SK-N-SH treated with all-trans-retinoic acid at 6 μM for 48 hours (cell line): Measurements from ENCODE around the gene ZNF189.

Experiments used
- ARNTL ChIP-seq: fragments of 450-650 bp; formaldehyde crosslinking; IDR thresholded peaks from 2 replicates; pipeline ENCODE4 v1.5.0; 2020; ENCODE audit warnings: low read depth, mild to moderate bottlenecking, moderate library complexity, borderline replicate concordance
- OSR1 ChIP-seq: fragments of 250-450 bp; sonication (Bioruptor Pico); IDR thresholded peaks from 2 replicates; pipeline ENCODE4 v1.8.0; 2022; ENCODE audit warnings: moderate library complexity, mild to moderate bottlenecking, inconsistent platforms
- PPARA ChIP-seq: fragments of 250-450 bp; sonication (Bioruptor Pico); IDR thresholded peaks from 2 replicates; pipeline ENCODE4 v1.5.0; 2020; ENCODE audit warnings: mild to moderate bottlenecking, borderline replicate concordance
- RARB ChIP-seq: fragments of 250-450 bp; sonication (Bioruptor Pico); IDR thresholded peaks from 2 replicates; pipeline ENCODE4 v1.8.0; 2021; ENCODE audit warnings: mild to moderate bottlenecking, moderate library complexity
- TOX ChIP-seq: fragments of 250-450 bp; sonication (Bioruptor Pico); IDR thresholded peaks from 2 replicates; pipeline ENCODE4 v1.8.0; 2021; ENCODE audit warnings: mild to moderate bottlenecking, moderate library complexity, borderline replicate concordance
- ZC3H10 ChIP-seq: fragments of 250-450 bp; sonication (Bioruptor Pico); IDR thresholded peaks from 2 replicates; pipeline ENCODE4 v1.5.1; 2021; ENCODE audit warnings: mild to moderate bottlenecking, moderate library complexity
- ZFP3 ChIP-seq: fragments of 250-450 bp; sonication (Bioruptor Pico); IDR thresholded peaks from 2 replicates; pipeline ENCODE4 v1.5.0; 2020; ENCODE audit warnings: mild to moderate bottlenecking, moderate library complexity
- ZFP30 ChIP-seq: fragments of 450-650 bp; formaldehyde crosslinking; IDR thresholded peaks from 2 replicates; pipeline ENCODE4 v1.5.0; 2022; ENCODE audit warnings: mild to moderate bottlenecking, moderate library complexity
- ZNF565 ChIP-seq: fragments of 450-650 bp; formaldehyde crosslinking; conservative IDR thresholded peaks from 2 replicates; pipeline ENCODE4 v1.5.0; 2020; ENCODE audit warnings: low read depth, mild to moderate bottlenecking, moderate library complexity
- TF ChIP-seq, protein P1 (sequence below): fragments of 250-450 bp; sonication (Bioruptor Pico); IDR thresholded peaks from 2 replicates; pipeline ENCODE4 v1.5.0; 2020; ENCODE audit warnings: mild to moderate bottlenecking, moderate library complexity
- TF ChIP-seq, protein P2 (sequence below): fragments of 250-450 bp; sonication (Bioruptor Pico); IDR thresholded peaks from 2 replicates; pipeline ENCODE4 v1.8.0; 2020; ENCODE audit warnings: mild to moderate bottlenecking, moderate library complexity, borderline replicate concordance
- TF ChIP-seq, protein P3 (sequence below): fragments of 250-450 bp; sonication (Bioruptor Pico); IDR thresholded peaks from 2 replicates; pipeline ENCODE4 v1.5.1; 2020; ENCODE audit warnings: low read depth, mild to moderate bottlenecking, moderate library complexity
- TF ChIP-seq, protein P4 (sequence below): fragments of 250-450 bp; sonication (Bioruptor Pico); IDR thresholded peaks from 2 replicates; pipeline ENCODE4 v1.5.1; 2021; ENCODE audit warnings: mild to moderate bottlenecking, moderate library complexity

DNA sequence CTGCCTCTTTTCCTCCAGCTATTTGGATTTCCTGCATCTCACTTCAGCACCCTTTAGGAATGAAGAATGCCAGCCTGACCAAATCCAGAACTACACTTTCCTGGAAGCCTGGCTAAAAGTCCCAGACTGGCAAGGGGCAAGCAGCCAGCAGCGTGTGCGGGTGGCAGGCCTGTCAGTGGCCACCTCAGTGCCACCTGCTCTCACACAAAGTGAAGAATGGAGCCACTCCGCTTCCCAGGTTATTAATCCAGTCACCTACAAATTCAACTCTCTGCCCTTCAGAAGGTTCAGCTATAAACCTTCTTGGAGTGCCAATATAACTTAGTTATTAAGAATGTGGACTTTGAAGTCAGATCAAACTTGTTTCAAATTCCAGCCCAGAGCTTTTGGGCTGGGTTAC, 43.7 kb downstream of the ZNF189 start:
- no peak for TF ChIP-seq ZNF565 (CRISPR knock-in tag)
- TF ChIP-seq OSR1 (CRISPR knock-in tag): no peak
- no peak for TF ChIP-seq ZC3H10 (CRISPR knock-in tag)
- TF ChIP-seq RARB (CRISPR knock-in tag): no peak
- no peak for TF ChIP-seq ZFP3 (CRISPR knock-in tag)
- TF ChIP-seq, protein P1, sequence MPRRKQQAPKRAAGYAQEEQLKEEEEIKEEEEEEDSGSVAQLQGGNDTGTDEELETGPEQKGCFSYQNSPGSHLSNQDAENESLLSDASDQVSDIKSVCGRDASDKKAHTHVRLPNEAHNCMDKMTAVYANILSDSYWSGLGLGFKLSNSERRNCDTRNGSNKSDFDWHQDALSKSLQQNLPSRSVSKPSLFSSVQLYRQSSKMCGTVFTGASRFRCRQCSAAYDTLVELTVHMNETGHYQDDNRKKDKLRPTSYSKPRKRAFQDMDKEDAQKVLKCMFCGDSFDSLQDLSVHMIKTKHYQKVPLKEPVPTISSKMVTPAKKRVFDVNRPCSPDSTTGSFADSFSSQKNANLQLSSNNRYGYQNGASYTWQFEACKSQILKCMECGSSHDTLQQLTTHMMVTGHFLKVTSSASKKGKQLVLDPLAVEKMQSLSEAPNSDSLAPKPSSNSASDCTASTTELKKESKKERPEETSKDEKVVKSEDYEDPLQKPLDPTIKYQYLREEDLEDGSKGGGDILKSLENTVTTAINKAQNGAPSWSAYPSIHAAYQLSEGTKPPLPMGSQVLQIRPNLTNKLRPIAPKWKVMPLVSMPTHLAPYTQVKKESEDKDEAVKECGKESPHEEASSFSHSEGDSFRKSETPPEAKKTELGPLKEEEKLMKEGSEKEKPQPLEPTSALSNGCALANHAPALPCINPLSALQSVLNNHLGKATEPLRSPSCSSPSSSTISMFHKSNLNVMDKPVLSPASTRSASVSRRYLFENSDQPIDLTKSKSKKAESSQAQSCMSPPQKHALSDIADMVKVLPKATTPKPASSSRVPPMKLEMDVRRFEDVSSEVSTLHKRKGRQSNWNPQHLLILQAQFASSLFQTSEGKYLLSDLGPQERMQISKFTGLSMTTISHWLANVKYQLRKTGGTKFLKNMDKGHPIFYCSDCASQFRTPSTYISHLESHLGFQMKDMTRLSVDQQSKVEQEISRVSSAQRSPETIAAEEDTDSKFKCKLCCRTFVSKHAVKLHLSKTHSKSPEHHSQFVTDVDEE: no peak
- TF ChIP-seq PPARA (CRISPR knock-in tag): no peak
- TF ChIP-seq TOX (CRISPR knock-in tag): no peak
- TF ChIP-seq, protein P2, sequence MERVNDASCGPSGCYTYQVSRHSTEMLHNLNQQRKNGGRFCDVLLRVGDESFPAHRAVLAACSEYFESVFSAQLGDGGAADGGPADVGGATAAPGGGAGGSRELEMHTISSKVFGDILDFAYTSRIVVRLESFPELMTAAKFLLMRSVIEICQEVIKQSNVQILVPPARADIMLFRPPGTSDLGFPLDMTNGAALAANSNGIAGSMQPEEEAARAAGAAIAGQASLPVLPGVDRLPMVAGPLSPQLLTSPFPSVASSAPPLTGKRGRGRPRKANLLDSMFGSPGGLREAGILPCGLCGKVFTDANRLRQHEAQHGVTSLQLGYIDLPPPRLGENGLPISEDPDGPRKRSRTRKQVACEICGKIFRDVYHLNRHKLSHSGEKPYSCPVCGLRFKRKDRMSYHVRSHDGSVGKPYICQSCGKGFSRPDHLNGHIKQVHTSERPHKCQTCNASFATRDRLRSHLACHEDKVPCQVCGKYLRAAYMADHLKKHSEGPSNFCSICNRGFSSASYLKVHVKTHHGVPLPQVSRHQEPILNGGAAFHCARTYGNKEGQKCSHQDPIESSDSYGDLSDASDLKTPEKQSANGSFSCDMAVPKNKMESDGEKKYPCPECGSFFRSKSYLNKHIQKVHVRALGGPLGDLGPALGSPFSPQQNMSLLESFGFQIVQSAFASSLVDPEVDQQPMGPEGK (CRISPR knock-in tag): no peak
- TF ChIP-seq, protein P3, sequence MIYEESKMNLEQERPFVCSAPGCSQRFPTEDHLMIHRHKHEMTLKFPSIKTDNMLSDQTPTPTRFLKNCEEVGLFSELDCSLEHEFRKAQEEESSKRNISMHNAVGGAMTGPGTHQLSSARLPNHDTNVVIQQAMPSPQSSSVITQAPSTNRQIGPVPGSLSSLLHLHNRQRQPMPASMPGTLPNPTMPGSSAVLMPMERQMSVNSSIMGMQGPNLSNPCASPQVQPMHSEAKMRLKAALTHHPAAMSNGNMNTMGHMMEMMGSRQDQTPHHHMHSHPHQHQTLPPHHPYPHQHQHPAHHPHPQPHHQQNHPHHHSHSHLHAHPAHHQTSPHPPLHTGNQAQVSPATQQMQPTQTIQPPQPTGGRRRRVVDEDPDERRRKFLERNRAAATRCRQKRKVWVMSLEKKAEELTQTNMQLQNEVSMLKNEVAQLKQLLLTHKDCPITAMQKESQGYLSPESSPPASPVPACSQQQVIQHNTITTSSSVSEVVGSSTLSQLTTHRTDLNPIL: no peak
- TF ChIP-seq ARNTL (CRISPR knock-in tag): no peak
- TF ChIP-seq, protein P4, sequence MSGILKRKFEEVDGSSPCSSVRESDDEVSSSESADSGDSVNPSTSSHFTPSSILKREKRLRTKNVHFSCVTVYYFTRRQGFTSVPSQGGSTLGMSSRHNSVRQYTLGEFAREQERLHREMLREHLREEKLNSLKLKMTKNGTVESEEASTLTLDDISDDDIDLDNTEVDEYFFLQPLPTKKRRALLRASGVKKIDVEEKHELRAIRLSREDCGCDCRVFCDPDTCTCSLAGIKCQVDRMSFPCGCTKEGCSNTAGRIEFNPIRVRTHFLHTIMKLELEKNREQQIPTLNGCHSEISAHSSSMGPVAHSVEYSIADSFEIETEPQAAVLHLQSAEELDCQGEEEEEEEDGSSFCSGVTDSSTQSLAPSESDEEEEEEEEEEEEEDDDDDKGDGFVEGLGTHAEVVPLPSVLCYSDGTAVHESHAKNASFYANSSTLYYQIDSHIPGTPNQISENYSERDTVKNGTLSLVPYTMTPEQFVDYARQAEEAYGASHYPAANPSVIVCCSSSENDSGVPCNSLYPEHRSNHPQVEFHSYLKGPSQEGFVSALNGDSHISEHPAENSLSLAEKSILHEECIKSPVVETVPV (CRISPR knock-in tag): no peak
- TF ChIP-seq ZFP30 (CRISPR knock-in tag): no peak
